GM12865 (cell line): ENCODE data around the gene WFDC5.
"Not testable (repeated sequence)": the region's sequence is repeated elsewhere in the genome, so short reads cannot be mapped to it uniquely, and the experiment has no call there.

Experiments
- DNase-seq: peaks from one replicate; pipeline ENCODE4 v3.0.0; 2010; ENCODE audit warnings: low read depth
- H3K4me3 ChIP-seq: 2 replicates; pipeline ENCODE4 v1.5.1; 2011; ENCODE audit warnings: mild to moderate bottlenecking, low read depth, low read length, control low read depth
- CTCF ChIP-seq: IDR thresholded peaks from 2 replicates; pipeline ENCODE4 v1.5.1; 2011; ENCODE audit warnings: low read length, control low read depth, low read depth, inconsistent platforms; ENCODE audit not compliant: insufficient read depth; ENCODE audit errors: missing control alignments

The WFDC5 gene

DNA sequence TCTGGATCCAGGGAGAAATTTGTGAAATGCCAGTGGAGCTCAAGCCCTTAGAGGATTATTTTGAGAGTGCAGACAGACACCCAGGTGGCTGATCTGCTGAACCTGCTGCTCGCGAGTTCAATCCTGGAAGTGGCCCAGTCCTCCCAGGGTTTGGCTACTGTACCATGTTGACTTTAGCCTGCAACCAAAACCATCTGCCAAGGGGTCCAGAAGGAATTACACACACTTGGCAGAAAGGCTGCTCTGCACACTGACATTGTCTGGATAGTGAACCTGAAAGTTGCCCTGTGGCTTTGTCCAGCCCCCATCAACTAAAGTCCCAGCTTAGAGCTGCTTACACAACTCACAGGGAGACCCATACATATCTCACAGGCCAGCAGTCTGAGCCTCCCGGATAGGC lies 38.2 kb upstream of the WFDC5 start:
- TF ChIP-seq CTCF, result no peak
- no peak for DNase-seq
- no peak overlapping the region for H3K4me3 ChIP-seq

DNA sequence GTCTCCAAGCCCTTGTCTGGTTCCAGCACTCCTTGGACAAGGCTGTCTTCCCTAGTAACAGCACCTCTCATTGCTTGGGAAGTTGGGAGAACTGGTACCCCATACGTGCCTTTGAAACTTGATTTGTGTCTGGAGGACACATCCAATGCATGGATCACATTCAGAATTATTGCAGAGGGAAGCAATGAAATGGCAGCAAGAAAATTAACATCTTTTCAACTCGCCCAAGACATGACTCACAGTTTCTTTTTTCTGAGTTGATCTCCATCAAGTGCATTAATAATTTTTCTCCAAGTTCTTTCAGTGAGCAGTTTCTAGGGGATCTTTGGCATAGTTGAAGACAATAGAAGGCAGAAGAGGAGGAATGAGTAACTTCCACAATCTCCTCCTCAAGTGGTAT lies 37.4 kb upstream of the WFDC5 start:
- TF ChIP-seq CTCF, result no peak
- H3K4me3 ChIP-seq, result no peak overlapping the region
- DNase-seq, result no peak

DNA sequence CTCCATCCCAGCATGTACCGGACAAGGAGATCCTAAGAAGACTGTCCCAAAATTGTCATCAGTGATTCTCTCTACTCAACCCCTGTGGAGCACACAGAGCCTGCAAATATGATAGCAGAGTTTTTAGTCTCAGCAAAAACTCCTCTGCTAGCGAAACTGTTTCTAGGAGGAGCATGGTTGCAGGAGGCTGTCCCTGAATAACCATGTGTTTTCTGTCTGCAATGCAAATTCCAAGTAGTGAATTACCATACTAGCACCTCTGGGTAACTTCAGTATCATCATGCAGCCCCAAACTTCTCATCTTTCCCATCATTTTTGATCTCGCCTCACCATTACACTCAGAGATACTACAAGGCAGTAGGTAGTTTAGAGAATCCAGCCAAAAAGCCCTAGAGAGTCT lies 34.1 kb upstream of the WFDC5 start:
- DNase-seq, result no peak
- no peak for TF ChIP-seq CTCF
- no peak overlapping the region for H3K4me3 ChIP-seq

- no peak for TF ChIP-seq CTCF
- H3K4me3 ChIP-seq, result no peak overlapping the region
- DNase-seq, result no peak
These were observed 25.9 kb upstream of the WFDC5 start for GRCh38 chr20:45140836-45141235.

DNA sequence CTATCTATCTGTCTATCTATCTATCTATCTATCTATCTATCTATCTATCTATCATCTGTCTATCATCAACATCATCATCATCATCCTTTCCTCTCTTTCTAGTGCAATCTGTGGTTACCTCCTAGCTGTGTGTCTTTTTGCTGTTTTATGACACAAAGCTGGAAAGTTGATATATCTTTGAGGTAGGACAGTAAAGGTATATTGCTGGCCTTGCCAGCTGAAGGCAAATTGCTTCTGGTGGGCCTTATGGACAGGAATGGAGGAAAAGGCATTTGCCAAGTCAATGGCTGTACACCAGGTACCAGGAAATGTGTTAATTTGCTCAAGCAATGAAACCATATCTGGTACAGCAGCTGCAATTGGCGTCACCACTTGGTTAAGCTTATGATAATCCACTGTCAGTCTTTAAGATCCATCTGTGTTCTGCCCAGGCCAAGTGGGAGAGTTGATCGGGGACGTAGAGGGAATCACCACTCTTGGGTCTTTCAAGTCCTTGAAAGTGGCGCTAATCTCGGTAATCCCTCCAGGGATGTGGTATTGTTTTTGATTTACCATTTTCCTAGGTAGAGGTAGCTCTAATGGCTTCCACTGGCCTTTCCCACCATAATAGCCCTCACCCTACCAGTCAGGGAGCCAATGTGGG lies 24.9 kb upstream of the WFDC5 start:
- not testable (repeated sequence) for H3K4me3 ChIP-seq, DNase-seq

DNA sequence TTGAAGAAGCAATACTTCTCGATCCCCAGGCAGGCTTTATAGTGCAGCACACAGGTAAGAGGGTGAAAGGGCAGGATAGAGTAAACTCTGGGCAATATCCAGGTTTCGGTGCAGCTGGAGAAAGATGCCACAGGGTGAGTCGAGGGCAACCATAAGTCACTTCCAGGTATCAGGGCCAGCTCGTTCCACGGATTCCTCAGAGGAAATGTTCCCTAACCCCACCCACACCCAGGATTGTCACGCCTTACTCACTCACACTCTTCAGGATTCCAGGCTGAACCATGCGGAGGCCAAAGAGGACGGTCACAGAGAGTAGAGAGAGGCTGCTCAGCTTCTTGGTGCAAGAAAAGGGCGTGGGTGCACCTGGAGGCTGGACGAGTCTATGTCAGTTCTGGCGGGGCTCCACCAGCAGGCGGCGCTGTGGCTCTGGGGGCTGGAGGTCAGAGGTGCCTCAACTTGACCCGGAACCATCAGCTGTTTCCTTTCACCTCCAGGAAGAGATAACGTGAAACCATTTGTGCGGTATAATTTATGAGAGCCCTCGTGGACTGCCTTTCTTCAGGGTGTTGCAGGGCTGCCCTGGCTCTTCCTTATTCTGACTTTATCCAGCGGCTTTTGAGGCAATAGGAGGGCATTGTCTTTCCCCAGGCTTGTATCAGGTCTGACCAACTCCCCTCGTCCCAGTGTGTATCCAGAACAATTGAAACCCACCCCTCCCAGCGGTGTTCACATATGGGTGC lies 23.8 kb upstream of the WFDC5 start:
- peak; percentile 80 for TF ChIP-seq CTCF
- H3K4me3 ChIP-seq, result no peak overlapping the region
- peak; percentile 68 for DNase-seq

- TF ChIP-seq CTCF, result no peak
- DNase-seq, result no peak
- H3K4me3 ChIP-seq, result no peak overlapping the region
These were observed 21.9 kb upstream of the WFDC5 start for GRCh38 chr20:45136911-45137310.
